ENCODE results near the gene PSME2.
A peak's percentile ranks its signal among the peaks of the same experiment; 100 is the strongest.

Gene PSME2

DNA sequence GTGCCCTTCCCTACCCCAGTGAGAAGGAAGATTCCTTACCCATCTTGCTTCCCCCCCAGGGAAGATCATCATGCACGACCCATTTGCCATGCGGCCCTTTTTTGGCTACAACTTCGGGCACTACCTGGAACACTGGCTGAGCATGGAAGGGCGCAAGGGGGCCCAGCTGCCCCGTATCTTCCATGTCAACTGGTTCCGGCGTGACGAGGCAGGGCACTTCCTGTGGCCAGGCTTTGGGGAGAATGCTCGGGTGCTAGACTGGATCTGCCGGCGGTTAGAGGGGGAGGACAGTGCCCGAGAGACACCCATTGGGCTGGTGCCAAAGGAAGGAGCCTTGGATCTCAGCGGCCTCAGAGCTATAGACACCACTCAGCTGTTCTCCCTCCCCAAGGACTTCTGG, 43.0 kb downstream of the PSME2 start:
- TF ChIP-seq JUND (IDR thresholded peaks at IDR 0.05; ENCODE audit: low read depth): no peak
- in situ Hi-C loops (cut with HindIII; ENCODE audit: low pct_unique_long_range_greater_than_20kb, low sequenced_read_pairs): no loop called here
- no peak for DNase-seq (ENCODE audit: low read depth in 1 of 2, low spot score in 1 of 2)

DNA sequence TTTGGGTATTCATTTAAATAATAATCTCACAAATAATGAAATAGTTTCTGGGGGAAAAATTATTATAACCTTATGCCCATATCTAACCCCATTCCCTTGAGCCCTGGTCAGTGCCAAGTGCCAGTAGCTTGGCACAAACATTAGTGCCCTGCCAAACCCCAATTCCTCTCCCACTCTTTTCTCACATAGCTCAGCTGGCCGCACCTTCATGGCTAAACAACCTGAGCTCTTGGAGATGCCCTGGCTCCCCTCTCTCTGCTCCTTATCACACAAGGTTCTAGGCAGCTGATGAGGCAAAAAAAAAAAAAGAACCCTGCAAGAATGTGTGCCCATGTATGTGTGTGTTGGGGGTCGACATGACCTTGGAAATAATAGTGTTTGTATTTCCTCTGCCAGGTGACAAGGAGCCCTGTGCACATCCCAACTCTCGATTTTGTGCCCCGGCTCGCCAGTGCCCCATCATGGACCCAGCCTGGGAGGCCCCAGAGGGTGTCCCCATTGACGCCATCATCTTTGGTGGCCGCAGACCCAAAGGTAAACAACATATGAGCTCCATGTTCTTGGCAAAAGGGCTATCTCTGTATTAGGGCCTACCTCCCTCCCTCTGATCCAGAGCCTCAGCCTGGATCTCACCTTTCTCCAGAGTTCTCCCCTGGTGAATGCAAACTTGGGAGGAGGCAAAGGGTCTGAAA, 43.9 kb downstream of the PSME2 start:
- TF ChIP-seq JUND (IDR thresholded peaks at IDR 0.05; ENCODE audit: low read depth): no peak
- in situ Hi-C loops (cut with HindIII; ENCODE audit: low pct_unique_long_range_greater_than_20kb, low sequenced_read_pairs): no loop called here
- no peak for DNase-seq (ENCODE audit: low read depth in 1 of 2, low spot score in 1 of 2)

DNA sequence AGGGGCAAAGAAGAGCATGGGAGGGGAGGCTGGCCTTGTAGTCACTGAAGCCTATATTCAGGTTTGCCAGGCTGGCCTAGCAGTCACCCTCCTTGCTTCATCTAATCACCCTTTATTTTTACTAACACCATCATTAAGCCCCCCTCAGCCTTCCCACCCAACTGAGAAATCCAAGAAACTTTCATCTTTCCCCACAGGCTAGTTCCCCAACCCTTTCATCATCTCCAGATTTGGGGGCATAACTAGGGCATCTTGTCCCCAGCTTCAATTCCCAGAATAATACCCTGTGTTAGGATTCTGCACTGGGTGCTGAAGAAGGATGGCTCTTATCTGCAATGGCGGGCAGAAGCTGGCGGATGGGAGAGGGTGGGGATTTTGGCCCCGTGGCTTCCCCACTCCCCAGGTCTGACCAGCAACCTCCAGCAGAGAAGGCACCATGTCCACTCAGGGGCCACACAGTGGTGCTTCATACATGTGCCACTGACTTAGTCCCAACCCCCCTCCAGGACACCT, 45.4 kb downstream of the PSME2 start:
- in situ Hi-C loops (cut with HindIII; ENCODE audit: low pct_unique_long_range_greater_than_20kb, low sequenced_read_pairs): no loop called here
- DNase-seq (ENCODE audit: low read depth in 1 of 2, low spot score in 1 of 2): no peak
- no peak for TF ChIP-seq JUND (IDR thresholded peaks at IDR 0.05; ENCODE audit: low read depth)

DNA sequence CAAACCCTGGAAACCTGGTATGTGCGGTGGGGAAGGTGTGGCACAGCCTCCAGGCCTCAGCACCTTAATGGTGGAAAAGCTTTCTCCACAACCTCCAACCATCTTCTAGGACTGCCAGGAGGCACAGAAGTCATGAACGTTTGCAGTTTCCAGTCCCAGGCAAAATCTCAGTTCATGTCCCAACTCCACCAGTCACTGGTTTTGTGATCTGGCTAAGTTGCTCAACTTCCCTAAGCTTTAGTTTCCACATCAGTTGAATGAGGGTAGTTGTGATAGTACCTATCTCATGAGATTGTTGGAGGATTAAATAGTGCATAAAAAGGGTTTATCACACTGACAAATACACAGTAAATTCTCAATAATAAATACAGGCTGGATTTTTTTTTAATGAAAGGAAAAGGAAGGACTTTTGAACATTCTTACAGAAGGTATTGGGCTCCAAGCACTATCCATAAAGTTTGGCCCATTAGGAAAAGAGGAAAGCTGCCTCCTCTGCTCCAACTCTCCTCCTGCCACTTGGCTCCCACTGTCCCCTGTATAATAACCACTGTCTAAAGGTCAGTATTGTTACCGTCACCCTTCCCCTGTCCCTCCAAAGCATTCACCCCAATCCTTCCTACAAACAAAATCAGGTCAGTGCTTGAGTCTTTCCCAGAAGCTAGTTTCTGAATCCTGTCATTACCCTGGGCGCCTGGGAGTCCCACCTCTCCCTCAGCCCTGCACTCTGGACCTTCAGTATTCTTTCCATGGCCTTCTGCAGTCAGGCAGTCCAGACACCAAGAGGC, 46.0 kb downstream of the PSME2 start:
- in situ Hi-C loops (cut with HindIII; ENCODE audit: low pct_unique_long_range_greater_than_20kb, low sequenced_read_pairs): no loop called here

DNA sequence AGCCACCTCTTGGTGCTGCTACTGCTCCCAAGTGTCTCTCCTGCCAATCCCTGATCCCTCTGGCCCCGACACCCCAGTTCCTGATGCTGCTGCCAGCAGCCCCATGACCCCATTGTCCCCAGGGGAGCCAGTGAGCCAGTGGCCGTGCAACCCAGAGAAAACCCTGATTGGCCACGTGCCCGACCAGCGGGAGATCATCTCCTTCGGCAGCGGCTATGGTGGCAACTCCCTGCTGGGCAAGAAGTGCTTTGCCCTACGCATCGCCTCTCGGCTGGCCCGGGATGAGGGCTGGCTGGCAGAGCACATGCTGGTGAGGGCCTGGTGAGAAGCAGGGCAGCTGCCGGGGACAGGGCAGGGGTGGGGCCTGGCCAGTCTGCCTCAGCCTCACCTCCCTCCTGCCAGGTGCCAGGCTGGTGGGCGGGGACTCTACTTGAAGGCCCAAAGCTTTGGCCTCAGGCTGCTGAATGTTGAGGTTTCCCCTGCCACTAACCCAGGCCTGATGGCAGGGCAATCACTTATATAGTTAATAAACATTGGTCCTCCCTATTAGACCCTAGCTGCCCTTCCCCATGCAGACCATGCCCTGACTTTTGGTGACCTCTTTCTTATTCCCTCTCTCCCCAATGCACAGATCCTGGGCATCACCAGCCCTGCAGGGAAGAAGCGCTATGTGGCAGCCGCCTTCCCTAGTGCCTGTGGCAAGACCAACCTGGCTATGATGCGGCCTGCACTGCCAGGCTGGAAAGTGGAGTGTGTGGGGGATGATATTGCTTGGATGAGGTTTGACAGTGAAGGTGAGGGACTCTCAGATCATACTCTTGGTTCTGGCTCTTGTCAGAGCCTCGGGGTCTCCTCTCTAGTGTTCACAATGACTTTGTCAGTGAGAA, 47.2 kb downstream of the PSME2 start:
- no peak for DNase-seq (ENCODE audit: low read depth in 1 of 2, low spot score in 1 of 2)
- no peak for TF ChIP-seq JUND (IDR thresholded peaks at IDR 0.05; ENCODE audit: low read depth)
- in situ Hi-C loops (cut with HindIII; ENCODE audit: low pct_unique_long_range_greater_than_20kb, low sequenced_read_pairs): no loop called here

More for the DNA sequence above, 46.0 kb downstream of the PSME2 start:
- no peak for TF ChIP-seq JUND (IDR thresholded peaks at IDR 0.05; ENCODE audit: low read depth)
- no peak for DNase-seq (ENCODE audit: low read depth in 1 of 2, low spot score in 1 of 2)

DNA sequence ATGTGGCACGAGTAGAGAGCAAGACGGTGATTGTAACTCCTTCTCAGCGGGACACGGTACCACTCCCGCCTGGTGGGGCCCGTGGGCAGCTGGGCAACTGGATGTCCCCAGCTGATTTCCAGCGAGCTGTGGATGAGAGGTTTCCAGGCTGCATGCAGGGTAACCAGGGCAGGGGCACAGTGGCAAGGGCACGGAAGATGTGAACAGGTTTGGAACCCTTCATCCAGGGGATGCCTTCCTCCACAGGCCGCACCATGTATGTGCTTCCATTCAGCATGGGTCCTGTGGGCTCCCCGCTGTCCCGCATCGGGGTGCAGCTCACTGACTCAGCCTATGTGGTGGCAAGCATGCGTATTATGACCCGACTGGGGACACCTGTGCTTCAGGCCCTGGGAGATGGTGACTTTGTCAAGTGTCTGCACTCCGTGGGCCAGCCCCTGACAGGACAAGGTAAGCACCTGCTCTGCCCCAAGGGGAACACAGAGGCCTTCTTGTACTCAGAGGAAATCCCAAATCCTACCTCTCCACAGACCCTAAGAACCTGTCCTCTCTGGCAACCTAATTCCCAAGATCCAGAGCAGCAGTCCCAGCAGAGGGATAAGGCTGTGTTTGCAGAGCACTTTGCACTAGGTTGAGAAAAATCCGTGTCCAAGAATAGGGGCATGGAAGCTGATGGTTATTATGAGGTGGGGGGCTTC, 48.0 kb downstream of the PSME2 start:
- in situ Hi-C loops (cut with HindIII; ENCODE audit: low pct_unique_long_range_greater_than_20kb, low sequenced_read_pairs): no loop called here
- DNase-seq (ENCODE audit: low read depth in 1 of 2, low spot score in 1 of 2): no peak
- TF ChIP-seq JUND (IDR thresholded peaks at IDR 0.05; ENCODE audit: low read depth): no peak

DNA sequence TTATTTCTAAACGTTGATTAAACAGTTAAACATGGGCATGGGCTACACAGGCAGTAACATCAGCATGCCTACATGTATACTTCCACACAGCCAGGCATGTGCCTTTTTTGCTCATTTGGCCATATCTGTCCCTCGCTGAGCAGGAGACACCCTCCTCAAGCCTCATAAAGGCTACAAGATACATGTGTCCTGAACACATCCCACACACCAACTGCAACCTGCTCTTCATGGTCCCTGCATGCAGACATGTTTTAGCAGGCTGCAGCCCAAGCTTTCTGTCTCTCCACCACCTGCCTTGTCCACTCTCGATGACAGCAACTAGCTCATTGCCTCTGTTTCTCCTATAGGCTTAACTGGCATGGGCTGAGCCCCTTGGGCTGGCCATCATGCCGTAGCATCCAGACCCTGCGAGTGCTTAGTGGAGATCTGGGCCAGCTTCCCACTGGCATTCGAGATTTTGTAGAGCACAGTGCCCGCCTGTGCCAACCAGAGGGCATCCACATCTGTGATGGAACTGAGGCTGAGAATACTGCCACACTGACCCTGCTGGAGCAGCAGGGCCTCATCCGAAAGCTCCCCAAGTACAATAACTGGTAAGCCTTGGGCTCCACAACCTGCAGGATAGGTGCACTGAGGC, 49.7 kb downstream of the PSME2 start:
- in situ Hi-C loops (cut with HindIII; ENCODE audit: low pct_unique_long_range_greater_than_20kb, low sequenced_read_pairs): no loop called here
- no peak for TF ChIP-seq JUND (IDR thresholded peaks at IDR 0.05; ENCODE audit: low read depth)
- DNase-seq (ENCODE audit: low read depth in 1 of 2, low spot score in 1 of 2): no peak

DNA sequence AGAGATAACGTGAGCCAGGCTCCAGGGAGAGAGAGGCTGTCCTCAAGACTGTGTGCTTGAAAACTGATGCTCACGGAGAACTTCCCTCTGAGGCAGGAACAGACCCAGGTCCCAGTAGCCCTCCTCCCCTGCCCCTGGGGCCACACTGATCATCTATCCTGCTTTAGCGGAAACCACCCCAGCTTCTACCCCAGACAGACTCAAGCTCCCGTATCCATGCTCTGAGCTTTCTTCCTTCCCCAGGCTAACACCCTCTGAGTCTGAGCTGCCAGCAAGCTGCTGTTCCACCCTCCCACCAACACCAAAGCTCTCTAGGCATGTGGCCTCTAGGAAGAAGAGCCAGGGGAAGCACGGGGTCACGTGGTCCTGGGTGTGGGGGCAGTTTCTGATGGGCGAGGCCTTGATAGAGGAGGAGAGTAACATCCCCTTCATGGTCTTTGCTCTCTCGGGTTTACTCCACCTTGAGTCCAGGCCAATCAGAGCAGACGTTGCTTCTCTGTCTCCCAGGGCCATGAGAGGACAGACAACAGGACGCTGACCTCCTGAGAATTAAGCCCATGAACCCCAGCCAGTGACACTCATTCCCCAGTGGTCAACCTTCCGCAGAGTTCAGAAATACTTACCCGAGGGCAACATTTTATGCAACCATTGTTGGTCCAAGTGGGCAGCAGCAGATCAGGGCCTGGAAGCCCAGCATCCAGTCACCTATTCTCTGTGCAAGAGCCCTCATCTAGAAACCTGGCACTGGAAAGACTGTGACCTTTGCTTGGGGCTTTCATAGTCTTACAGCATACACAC, 50.9 kb downstream of the PSME2 start:
- in situ Hi-C loops (cut with HindIII; ENCODE audit: low pct_unique_long_range_greater_than_20kb, low sequenced_read_pairs): no loop called here
- DNase-seq (ENCODE audit: low read depth in 1 of 2, low spot score in 1 of 2): peak in 1 of 2 experiments; percentile 26
- no peak for TF ChIP-seq JUND (IDR thresholded peaks at IDR 0.05; ENCODE audit: low read depth)

DNA sequence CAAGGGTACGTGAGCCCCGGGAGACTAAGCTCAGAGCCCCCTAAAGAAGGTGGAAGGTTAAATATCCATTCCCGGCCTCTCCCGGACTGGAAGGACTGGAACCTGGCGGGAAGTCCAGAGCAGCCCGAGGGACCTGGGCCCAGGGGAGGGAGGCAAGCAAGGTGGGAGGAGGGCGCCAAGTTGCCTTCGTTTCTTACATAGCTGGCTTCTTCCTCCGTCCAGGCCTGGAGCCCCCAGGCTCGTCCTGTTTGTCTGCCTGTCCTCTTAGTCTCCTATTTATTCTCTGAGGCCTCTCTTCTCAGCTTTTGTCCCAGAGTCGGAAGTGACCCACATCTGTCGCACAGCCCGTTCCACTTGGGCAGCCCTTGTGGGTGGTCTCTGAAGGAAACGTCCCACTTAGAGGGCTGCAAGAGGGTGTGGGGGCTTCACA, 51.6 kb downstream of the PSME2 start:
- in situ Hi-C loops (cut with HindIII; ENCODE audit: low pct_unique_long_range_greater_than_20kb, low sequenced_read_pairs): no loop called here
- TF ChIP-seq JUND (IDR thresholded peaks at IDR 0.05; ENCODE audit: low read depth): no peak
- no peak for DNase-seq (ENCODE audit: low read depth in 1 of 2, low spot score in 1 of 2)

DNA sequence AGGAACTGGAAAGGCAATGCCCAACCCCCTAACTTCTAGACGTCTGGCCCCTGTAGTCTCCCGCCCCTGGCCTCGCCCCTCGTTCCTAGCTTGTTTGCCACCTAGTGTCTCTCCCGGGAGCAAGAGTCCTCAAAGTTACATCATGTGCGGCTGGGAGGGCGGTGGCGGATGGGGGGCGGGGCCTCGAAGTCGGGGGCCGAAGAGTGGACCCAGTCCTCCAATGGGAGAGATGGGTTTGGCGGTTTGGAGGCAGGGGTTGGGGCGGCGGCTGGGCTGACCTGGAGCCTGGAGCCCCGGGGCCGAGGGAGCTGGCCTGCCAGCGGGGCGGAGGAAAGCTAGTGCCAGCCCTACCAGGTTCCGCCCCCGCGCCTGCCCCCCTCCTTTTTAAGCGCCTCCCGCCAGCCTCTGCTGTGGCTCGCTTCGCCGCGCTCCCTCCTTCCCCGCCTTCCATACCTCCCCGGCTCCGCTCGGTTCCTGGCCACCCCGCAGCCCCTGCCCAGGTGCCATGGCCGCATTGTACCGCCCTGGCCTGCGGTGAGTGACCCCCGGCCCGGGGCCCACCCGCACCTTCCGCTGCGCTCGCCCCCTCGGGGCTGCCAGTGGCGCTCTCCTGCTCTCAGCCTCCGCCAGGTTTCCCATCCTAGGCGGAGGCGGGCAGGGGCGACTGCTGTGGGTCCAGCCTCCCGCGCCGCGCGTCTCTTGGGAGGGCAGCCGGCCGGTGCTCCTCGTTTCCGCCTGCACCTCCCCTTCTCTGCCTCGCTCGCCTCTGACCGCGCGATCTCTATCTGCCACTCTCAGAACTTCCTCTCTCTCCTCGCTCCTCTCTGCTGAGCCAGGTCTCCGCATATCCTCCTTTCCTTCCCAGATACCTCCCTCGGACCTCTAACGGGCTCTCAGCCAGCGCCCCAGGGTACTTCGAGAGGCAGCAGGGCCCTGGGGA, 52.2 kb downstream of the PSME2 start, which contains the start of gene PCK2:
Gene PCK2, plus strand, starts transcription at position 411 of the 940 bp plus-strand sequence. Its CDS starts 95 bp downstream, at position 506.
- DNase-seq (ENCODE audit: low read depth in 1 of 2, low spot score in 1 of 2): peak; percentile 87 to 94
- no peak for TF ChIP-seq JUND (IDR thresholded peaks at IDR 0.05; ENCODE audit: low read depth)
- in situ Hi-C loops (cut with HindIII; ENCODE audit: low pct_unique_long_range_greater_than_20kb, low sequenced_read_pairs): no loop called here

Data from T47D (cell line).